CD4-positive, alpha-beta T cell treated with Interleukin-15 for 4 hours (primary cell): ENCODE results near the gene EDRF1.
A peak's percentile ranks its signal among the peaks of the same experiment; 100 is the strongest.
"Not testable (repeated sequence)": the region's sequence is repeated elsewhere in the genome, so short reads cannot be mapped to it uniquely, and the experiment has no call there.

Experiments
- DNase-seq: peaks from one replicate; pipeline ENCODE4 v3.0.0-alpha.2; 2020; ENCODE audit warnings: low spot score

EDRF1 gene, protein sequence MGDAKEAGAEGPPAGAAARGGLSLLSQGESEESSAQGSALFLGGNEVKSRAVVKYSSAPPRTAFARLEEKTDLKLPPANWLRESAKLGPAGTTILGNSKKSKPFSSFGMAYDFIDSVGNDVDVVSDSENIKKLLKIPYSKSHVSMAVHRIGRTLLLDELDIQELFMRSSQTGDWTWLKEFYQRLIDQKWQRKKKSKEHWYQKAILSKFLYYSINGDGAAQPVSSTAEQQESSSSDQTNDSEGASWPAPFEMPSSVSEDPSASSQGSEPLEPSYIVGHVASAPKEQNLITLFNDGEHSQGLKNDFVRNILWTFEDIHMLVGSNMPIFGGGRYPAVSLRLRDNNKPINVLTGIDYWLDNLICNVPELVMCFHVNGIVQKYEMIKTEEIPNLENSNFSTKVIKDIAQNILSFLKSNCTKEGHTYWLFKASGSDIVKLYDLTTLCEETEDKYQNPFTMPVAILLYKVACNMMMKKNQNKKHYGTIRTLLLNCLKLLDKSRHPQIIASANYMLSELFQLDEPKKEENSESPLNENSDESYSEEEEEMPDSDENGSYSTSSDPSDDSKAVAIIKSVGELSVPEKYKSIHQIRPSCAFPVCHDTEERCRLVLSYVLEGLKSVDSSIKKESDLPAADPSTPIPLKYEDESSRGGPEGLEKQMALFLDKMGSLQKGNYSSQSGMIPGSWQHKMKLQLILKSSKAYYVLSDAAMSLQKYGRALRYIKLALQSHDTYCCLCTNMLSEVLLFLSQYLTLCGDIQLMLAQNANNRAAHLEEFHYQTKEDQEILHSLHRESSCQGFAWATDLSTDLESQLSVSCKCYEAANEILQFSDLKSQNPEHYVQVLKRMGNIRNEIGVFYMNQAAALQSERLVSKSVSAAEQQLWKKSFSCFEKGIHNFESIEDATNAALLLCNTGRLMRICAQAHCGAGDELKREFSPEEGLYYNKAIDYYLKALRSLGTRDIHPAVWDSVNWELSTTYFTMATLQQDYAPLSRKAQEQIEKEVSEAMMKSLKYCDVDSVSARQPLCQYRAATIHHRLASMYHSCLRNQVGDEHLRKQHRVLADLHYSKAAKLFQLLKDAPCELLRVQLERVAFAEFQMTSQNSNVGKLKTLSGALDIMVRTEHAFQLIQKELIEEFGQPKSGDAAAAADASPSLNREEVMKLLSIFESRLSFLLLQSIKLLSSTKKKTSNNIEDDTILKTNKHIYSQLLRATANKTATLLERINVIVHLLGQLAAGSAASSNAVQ

DNA sequence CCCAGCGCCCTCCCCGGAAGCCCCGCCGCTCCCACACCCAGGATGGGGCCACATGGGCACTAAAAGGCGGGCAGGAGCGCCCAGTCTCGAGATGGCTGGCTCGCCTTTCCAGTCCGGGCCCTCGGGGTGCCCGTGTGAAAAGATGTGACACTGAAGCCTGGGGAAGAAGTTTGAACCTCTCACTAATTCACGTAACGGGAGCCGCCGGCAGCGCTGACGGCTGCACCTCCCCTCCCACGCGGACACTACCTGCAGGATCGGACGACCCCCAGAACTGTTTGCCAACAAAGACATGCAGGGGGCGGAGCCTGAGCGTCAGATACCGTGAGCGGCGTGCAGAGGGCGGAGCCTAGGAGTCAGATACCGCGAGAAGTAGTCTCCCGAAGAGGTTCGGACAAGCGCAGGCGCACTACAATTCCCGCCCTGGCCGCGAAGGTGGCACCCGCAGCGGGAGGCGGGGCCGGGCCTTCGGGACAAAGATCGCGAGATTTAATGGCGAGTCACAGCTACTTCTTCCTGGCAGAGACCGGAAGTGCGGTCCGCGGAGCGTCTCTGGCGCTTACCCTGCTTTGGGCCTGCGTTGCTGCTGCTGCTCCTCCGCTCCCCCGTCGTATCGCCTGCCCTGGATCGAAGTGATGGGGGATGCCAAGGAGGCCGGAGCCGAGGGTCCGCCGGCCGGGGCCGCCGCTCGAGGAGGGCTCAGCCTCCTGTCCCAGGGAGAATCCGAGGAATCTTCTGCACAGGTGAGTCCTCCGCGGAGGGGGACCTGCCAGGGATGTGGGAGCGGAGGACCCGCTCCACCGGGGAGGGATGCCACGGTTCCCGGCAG is at the start of gene EDRF1:
EDRF1 (plus strand) TSS at position 537 of the 829 bp plus-strand sequence; CDS start at position 636, 99 bp downstream.
- DNase-seq, result peak; percentile 100

- no peak for DNase-seq
Measured at GRCh38 chr10:125672884-125673283, 46.6 kb upstream of the EDRF1 start.

DNA sequence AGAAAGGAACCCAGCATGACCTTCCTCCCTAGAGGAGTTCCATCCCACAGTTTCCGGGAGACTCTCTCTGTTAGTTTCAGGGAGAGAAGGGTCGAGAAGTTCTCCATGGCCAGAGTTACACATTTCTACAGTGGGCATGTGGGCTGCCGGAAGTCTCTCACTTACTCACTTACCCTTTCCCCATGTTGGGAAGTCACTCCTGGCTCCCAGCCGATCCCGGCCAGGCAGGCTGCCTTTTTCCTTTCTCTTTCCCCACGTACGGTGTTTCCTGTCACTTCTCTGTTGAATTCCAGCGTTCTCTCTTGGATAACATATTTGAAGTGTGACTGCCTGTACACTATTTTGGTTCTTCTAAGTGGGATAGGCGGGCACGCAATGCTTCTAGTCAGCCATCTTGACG is 40.1 kb upstream of the EDRF1 start:
- DNase-seq, result no peak

GRCh38 chr10:125683063-125683462 is 36.4 kb upstream of the EDRF1 start, which contains the start of gene TEX36:
TSS of gene TEX36 (minus strand) at chr10:125683163. CDS start at chr10:125682989, 174 bp downstream.
- DNase-seq, result no peak

GRCh38 chr10:125683821-125684220 is 35.7 kb upstream of the EDRF1 start:
- DNase-seq, result no peak

GRCh38 chr10:125684581-125684980 is 34.9 kb upstream of the EDRF1 start:
- DNase-seq, result no peak

DNA sequence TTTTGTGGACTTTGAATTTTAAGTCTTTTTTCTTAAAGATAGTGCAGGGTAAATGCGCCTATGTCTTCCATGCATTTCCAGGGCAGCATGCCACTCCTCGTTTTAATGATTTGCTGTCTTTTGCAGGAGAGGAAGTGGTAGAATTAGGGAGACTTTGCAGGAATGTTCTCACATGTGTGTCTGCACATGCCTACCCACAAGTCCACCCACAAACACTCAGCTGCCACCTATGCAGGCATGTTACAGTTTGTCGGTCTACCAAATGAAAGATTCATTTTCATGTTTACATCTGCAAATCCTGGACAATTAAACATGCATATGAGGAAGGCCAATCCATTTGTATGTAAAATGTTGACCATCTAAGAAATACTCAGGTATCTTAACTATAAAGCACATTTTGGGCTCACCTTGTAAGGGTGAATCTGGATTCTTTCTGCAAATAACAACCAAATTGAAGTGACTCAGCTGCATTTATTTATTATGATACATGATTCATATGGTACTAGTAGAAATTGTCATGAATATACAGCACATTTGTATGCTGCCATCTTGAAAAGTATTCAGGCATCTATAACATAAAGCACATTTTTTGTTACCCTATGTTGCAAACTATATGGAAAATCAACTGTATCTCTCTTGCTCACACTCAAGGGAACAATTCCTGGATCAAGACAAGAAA is 31.9 kb upstream of the EDRF1 start:
- no peak for DNase-seq

DNA sequence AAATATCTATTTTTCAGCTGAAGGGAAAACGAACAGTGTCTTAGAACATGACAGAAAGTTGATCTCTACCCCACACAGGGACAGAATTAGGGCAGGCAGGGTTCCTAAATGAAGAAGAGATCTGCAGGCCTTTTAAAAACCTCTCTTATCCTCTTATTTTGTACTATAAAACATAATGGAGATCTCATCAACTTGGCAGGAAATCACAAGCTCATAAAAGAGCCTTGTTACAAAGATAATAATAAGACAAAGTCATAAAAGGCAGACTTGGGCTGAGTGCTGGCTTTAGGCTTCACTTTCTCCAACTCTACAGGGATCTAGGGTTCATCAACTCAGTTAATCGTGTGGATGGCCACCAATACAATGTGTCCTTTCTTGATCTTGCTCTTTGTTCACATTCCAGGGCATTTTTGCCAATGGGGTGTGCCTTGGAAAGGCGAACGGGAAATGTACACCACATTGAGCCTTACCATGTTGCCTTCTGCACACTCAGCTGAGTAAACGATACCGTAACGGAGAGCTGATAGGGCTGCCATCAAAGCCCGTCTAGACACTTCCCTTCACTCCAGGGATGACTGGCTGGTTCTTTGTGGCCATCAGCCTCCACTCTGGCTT is 29.4 kb upstream of the EDRF1 start:
- DNase-seq, result no peak

- DNase-seq, result no peak
Measured at GRCh38 chr10:125691160-125691981, 28.1 kb upstream of the EDRF1 start.

- no peak for DNase-seq
Measured at GRCh38 chr10:125692196-125692595, 27.3 kb upstream of the EDRF1 start.

- DNase-seq, result no peak
Measured at GRCh38 chr10:125692601-125693523, 26.6 kb upstream of the EDRF1 start.

DNA sequence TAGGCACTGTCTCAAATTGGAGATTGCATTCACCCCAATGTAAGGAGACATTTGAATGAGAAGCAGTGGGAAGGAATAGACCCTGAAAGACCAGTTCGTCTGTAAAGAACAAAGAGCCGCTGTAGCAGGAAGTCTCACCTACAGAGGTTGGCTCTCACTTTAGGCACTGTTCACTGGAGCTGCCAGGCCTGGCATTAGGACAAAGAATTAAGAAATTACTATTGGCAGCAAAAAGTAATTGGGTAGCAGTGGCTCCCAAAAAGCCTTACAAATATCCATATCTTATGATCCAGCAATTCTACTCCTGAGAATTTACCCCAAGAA is 26.0 kb upstream of the EDRF1 start:
- no peak for DNase-seq

GRCh38 chr10:125694883-125695282 is 24.6 kb upstream of the EDRF1 start:
- DNase-seq, result no peak

- not testable (repeated sequence) for DNase-seq
Measured at GRCh38 chr10:125696884-125697283, 22.6 kb upstream of the EDRF1 start.

- no peak for DNase-seq
Measured at GRCh38 chr10:125698481-125698998, 21.0 kb upstream of the EDRF1 start.

- DNase-seq, result no peak
Measured at GRCh38 chr10:125699562-125700143, 19.9 kb upstream of the EDRF1 start.

GRCh38 chr10:125700355-125700911 is 19.1 kb upstream of the EDRF1 start:
- DNase-seq, result no peak
